ENCODE measurements around the gene LENEP. TPM values are rescaled to one million over a fixed set of nuclear protein-coding genes. Genes with fewer than 3 reads are reported as not detected.
"Not testable (repeated sequence)": the region's sequence is repeated elsewhere in the genome, so short reads cannot be mapped to it uniquely, and the experiment has no call there.

Gene LENEP
- total RNA-seq, 2 donors from 2014 or later: not detected

DNA sequence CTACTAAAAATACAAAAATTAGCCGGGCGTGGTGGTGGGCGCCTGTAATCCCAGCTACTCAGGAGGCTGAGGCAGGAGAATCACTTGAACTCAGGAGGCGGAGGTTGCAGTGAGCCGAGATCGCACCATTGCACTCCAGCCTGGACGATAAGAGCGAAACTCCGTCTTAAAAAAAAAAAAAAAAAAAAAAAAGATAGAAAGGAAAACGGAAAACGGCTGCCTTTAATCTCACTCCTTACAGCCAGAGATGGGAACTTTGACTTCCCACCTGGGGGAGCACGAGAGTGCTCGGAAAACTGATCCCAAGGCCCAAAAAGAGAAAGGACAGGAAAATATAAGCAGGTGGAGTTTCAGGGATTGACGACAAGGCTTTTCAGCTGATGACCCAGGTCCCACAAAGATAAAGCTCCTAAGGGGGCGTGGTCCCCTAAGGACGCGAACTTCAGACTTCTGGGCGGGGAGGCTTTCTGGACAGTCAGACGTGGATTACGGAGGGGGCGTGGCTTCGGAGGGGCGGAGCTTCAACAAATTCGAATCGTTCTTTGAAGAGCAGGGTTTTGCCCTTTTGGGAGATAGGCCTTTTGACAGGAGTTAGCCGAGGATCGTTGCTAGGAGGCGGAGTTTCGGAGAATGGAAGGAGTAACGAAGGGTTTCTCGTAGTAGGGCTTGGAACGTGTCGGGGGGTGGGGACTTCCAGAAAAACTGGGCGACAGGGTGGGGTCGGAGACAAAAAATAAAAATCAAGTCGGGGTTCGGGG lies 19.9 kb upstream of the LENEP start:
- peak; percentile 54 for ATAC-seq
- Histone ChIP-seq H3K4me3 (peak overlapping the region; percentile 15 to 67), H3K36me3 (replicated peaks in 1 of 2; ENCODE audit: insufficient read depth in 1 of 2, low read depth in 2 of 2) (no peaks in the 10 kb centered on the region), H3K4me1 (peaks cover 53% of the 10 kb centered on the region), H3K9me3 (no peaks in the 10 kb centered on the region), H3K27me3 (no peaks in the 10 kb centered on the region), H3K27ac (peak overlapping the region; percentile 96 to 99 (median 98))
- 1 to 2% methylated on average over 37 of the region's 37 CpGs for WGBS, 2 donors
- intact Hi-C loops (cut with DNase I): no loop called here
- TF ChIP-seq, protein P1, sequence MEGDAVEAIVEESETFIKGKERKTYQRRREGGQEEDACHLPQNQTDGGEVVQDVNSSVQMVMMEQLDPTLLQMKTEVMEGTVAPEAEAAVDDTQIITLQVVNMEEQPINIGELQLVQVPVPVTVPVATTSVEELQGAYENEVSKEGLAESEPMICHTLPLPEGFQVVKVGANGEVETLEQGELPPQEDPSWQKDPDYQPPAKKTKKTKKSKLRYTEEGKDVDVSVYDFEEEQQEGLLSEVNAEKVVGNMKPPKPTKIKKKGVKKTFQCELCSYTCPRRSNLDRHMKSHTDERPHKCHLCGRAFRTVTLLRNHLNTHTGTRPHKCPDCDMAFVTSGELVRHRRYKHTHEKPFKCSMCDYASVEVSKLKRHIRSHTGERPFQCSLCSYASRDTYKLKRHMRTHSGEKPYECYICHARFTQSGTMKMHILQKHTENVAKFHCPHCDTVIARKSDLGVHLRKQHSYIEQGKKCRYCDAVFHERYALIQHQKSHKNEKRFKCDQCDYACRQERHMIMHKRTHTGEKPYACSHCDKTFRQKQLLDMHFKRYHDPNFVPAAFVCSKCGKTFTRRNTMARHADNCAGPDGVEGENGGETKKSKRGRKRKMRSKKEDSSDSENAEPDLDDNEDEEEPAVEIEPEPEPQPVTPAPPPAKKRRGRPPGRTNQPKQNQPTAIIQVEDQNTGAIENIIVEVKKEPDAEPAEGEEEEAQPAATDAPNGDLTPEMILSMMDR (IDR thresholded peaks at IDR 0.05): peak in 4 of 7 experiments; percentile 32 to 44 (median 40)
- peak in 2 of 3 donors; percentile 60 to 66 for TF ChIP-seq POLR2A (IDR thresholded peaks at IDR 0.05)
- peak; percentile 98 to 99 (median 98) for DNase-seq

DNA sequence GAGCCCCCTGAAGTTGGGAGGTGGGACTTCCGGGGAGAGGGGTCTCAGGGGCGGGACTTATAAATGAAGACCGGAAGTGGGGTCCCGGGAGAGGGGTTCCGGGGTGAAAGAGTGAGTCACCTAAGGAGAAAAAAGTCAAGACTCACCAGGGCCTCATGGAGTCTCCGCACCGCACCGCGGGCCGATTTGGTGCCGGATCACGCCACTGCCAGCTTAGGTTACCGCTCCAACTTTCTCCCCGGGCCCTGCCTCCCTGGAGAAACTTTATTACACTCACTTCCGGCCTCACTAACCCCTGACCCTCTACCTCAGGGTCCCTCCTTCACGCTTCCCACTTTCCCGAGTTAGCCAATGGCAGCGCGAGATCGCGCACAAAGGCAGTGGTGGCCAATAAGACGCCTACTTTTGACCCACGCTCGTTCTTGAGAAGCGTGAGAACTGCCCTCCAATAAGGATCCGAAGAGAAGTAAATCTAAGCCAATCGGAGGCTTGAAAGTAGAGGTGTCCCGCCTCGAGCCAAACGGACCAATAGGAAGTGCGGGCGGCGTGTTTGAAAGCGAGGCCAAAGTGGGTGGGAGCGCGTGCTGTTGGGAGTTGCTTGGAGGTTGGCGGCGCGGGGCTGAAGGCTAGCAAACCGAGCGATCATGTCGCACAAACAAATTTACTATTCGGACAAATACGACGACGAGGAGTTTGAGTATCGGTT lies 19.1 kb upstream of the LENEP start, which contains the start of gene CKS1B:
Gene CKS1B (plus strand): TSS at position 580 of the 706 bp plus-strand sequence. CDS start 65 bp downstream, at position 645.
- Histone ChIP-seq H3K4me1 (peaks cover 50% of the 10 kb centered on the region), H3K4me3 (peak within 1 kb of the TSS; percentile 23 to 67), H3K9me3 (no peaks in the 10 kb centered on the region), H3K36me3 (replicated peaks in 1 of 2; ENCODE audit: insufficient read depth in 1 of 2, low read depth in 2 of 2) (no peaks in the 10 kb centered on the region), H3K27me3 (no peaks in the 10 kb centered on the region), H3K27ac (peak within 1 kb of the TSS; percentile 96 to 99 (median 98))
- intact Hi-C loops (cut with DNase I): no loop called here
- ATAC-seq (peak; percentile 84), DNase-seq (peak; percentile 96 to 99 (median 96))
- WGBS, 2 donors: 0 to 1% methylated on average over 39 to 47 of the region's 47 CpGs
- TF ChIP-seq, protein P1 (IDR thresholded peaks at IDR 0.05): no peak
- peak; percentile 65 to 90 (median 87) for TF ChIP-seq POLR2A (IDR thresholded peaks at IDR 0.05)

DNA sequence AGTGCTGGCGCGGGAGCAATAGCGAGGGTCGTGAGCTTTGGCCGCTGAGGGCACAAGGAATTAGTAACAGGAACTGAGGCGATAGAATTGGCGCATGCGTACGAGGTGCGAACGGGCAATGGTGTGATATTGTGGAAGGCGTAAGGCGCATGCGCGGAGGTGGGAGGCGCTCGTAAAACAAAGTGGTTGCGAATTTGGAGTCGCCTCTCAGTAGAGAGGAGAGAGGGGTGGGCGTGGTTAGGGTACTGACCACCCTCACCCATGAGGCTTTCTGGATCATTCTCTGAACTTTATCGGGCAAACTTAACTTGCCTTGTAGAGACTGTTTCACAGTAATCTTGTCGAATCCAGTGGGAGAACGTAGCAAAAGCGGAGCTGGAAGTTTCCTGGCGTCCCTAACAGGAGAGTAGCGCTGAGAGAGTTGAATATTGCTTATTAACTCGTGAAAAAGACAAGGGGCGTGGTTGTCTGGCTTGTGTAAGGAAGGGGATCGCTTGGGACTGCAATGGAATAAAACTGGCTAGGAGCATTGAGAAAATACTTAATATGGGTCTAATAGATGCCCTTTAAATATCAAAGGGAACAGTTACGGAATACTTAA lies 18.5 kb upstream of the LENEP start:
- TF ChIP-seq POLR2A (IDR thresholded peaks at IDR 0.05): peak; percentile 41 to 77 (median 60)
- TF ChIP-seq, protein P1 (IDR thresholded peaks at IDR 0.05): no peak
- Histone ChIP-seq H3K9me3 (no peaks in the 10 kb centered on the region), H3K4me1 (peaks cover 44% of the 10 kb centered on the region), H3K4me3 (peak overlapping the region; percentile 5 to 23), H3K27ac (peak overlapping the region; percentile 81 to 98 (median 96)), H3K27me3 (no peaks in the 10 kb centered on the region), H3K36me3 (replicated peaks in 1 of 2; ENCODE audit: insufficient read depth in 1 of 2, low read depth in 2 of 2) (no peaks in the 10 kb centered on the region)
- intact Hi-C loops (cut with DNase I): no loop called here
- ATAC-seq (peak; percentile 63), DNase-seq (peak; percentile 94 to 96 (median 96))
- WGBS, 2 donors: 0 to 1% methylated on average over 30 of the region's 30 CpGs

DNA sequence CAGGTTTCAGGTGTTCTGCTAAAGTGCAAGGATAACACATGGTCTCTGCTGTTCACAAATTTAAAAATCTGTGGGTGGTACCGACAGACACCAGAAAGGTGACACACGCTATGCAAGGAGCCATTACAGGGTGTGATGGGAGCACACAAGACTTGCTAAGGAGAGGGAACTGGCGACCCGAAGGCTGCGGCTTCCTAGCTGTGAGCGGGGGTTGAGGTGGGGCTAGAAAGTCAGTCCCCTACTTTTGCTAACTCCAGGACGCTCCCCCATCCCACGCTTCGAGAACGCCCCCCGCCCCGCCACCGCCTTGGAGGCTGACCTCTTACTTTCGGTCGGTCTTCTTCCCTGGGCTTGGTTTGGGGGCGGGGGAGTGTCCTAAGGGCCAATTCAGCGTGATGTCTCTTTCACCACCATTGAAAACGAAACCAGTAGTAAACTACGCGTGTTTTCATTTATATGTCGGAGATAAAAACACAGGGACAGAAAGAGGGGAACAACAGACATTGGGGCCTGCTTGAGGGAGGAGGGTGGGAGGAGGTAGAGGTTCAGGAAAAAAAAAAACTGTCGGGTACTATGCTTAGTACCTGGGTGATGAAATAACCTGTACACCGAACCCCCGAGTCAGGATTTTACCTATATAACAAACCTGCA lies 17.9 kb upstream of the LENEP start:
- intact Hi-C loops (cut with DNase I): no loop called here
- 0% methylated on average over 17 to 24 of the region's 24 CpGs for WGBS, 2 donors
- H3K4me1 ChIP-seq: peaks cover 38% of the 10 kb centered on the region
- peak overlapping the region; percentile 81 to 98 (median 96) for H3K27ac ChIP-seq
- H3K27me3 ChIP-seq: no peaks in the 10 kb centered on the region
- DNase-seq (peak; percentile 44 to 63 (median 54)), ATAC-seq (no peak)
- TF ChIP-seq, protein P1 (IDR thresholded peaks at IDR 0.05): no peak
- TF ChIP-seq POLR2A (IDR thresholded peaks at IDR 0.05): no peak
- no peaks in the 10 kb centered on the region for H3K36me3 ChIP-seq (replicated peaks in 1 of 2; ENCODE audit: insufficient read depth in 1 of 2, low read depth in 2 of 2)
- H3K4me3 ChIP-seq: peak overlapping the region; percentile 5 to 23
- H3K9me3 ChIP-seq: no peaks in the 10 kb centered on the region

DNA sequence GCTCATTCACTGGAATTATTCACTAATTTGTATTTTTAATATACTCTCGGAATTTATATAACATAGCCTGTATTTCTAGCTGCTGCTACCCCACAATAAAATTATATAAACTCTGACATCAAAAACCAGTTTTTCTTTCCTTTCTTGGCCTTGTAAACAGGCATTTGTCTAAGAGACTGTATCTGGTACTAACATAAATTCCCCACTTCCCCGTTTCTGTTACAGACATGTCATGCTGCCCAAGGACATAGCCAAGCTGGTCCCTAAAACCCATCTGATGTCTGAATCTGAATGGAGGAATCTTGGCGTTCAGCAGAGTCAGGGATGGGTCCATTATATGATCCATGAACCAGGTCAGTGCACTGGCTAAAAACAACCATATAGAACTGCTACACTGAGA lies 15.6 kb upstream of the LENEP start:
- H3K36me3 ChIP-seq (replicated peaks in 1 of 2; ENCODE audit: insufficient read depth in 1 of 2, low read depth in 2 of 2); DNase-seq; H3K9me3 ChIP-seq; H3K27me3 ChIP-seq; ATAC-seq; H3K27ac ChIP-seq; H3K4me3 ChIP-seq; intact Hi-C loops (cut with DNase I): not testable (repeated sequence)
- peaks cover 21% of the 10 kb centered on the region for H3K4me1 ChIP-seq
- 42 to 58% methylated on average over 3 of the region's 3 CpGs for WGBS, 2 donors
